SJCRH30 (cell line): Measurements from ENCODE around the gene TMCC3. TPM values are rescaled to one million over a fixed set of nuclear protein-coding genes. Genes with fewer than 3 reads are reported as not detected.
"Not testable (repeated sequence)": the region's sequence is repeated elsewhere in the genome, so short reads cannot be mapped to it uniquely, and the experiment has no call there.

Experiments used
- DNase-seq, 2 experiments: peaks; one replicate each; pipeline ENCODE4 v3.0.0-alpha.2; 2015 to 2020
- H3K27ac ChIP-seq: fragments of 250-450 bp; sonication (Bioruptor Pico); 2 replicates; pipeline ENCODE4 v1.5.1; 2020; ENCODE audit warnings: mild to moderate bottlenecking, moderate library complexity
- H3K27me3 ChIP-seq: fragments of 250-450 bp; sonication (Bioruptor Pico); 2 replicates; pipeline ENCODE4 v1.5.1; 2020; ENCODE audit warnings: mild to moderate bottlenecking, moderate library complexity
- H3K36me3 ChIP-seq: fragments of 250-450 bp; sonication (Bioruptor Pico); 2 replicates; pipeline ENCODE4 v1.5.1; 2020; ENCODE audit warnings: mild to moderate bottlenecking, moderate library complexity
- H3K4me1 ChIP-seq: fragments of 250-450 bp; sonication (Bioruptor Pico); 2 replicates; pipeline ENCODE4 v1.5.1; 2020; ENCODE audit warnings: mild to moderate bottlenecking, moderate library complexity
- H3K4me3 ChIP-seq: fragments of 250-450 bp; sonication (Bioruptor Pico); 2 replicates; pipeline ENCODE4 v1.5.1; 2020; ENCODE audit warnings: mild to moderate bottlenecking, moderate library complexity
- H3K9me3 ChIP-seq: fragments of 250-450 bp; sonication (Bioruptor Pico); replicated peaks from 2 replicates; pipeline ENCODE4 v1.5.1; 2020; ENCODE audit warnings: mild to moderate bottlenecking, moderate library complexity
- total RNA-seq: library from RNA; depleted of rRNA; stranded (reverse); fragments of >200 nt; shearing (Covaris generic); gene quantifications from 2 replicates; pipeline ENCODE4 v1.2.3, GENCODE V29; 2014

TMCC3 gene
- total RNA-seq, 1 experiment from 2014 or later, result 2.5 TPM

DNA sequence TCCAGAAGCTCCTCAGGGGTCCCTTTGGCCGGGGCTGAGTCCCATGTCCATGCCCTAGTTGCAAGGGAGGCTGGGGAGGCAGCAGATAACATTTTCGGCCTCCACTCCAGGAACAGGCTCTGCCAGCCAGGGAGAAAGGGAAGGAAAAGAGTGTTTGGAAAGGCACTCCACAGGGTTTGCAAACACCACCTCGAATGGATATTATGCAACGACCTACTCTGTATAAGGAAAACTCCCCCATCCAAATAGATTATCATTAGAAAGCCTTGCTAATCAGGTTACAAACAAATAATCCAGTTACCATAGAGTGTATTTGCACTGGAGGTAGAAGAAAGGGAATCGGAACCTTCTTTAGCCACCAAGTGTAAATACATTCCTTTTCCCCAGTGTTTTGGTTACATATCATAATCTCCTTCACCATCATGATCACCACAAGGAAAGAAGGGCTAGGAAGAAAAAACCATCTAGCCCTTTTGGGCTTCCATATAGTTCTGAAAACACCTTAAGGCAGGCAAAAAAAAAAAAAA lies 40.4 kb downstream of the TMCC3 start:
- H3K4me3 ChIP-seq, result no peak overlapping the region
- H3K9me3 ChIP-seq, result no peaks in the 10 kb centered on the region
- DNase-seq, result no peak
- no peak overlapping the region for H3K27ac ChIP-seq
- peaks cover 10% of the 10 kb centered on the region for H3K4me1 ChIP-seq
- H3K27me3 ChIP-seq, result no peaks in the 10 kb centered on the region
- H3K36me3 ChIP-seq, result no peaks in the 10 kb centered on the region

DNA sequence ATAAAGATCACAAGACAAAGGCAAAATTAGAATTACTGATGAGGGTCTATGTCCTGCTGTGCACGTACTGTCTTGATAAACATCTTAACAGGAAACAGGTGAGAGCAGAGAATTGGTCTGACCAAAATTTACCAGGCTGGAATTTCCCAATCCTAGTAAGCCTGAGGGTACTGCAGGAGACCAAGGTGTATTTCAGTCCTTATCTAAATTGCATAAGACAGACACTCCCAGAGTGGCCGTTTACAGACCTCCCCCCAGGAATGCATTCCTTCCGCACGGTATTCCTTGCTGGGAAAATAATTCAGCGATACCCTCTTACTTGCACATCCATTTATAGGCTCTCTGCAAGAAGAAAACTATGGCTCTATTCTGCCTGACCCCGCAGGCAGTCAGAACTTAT lies 43.5 kb downstream of the TMCC3 start:
- not testable (repeated sequence) for H3K4me3 ChIP-seq, DNase-seq, H3K9me3 ChIP-seq, H3K27ac ChIP-seq, H3K4me1 ChIP-seq, H3K27me3 ChIP-seq, H3K36me3 ChIP-seq

DNA sequence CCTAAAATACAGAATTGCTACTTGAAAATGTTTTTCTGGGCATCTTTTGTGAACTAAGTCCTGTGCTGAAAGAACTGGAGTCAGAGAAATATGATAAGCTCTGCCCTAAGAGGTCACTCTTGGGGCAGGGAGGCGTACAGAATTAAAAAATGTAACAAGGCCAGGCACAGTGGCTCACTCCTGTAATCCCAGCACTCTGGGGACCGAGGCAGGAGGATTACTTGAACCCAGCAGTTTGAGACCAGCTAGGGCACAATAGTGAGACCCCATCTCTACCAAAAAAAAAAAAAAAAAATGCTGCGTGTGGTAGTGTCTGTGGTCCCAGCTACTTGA lies 46.0 kb downstream of the TMCC3 start:
- Histone ChIP-seq H3K27ac (no peak overlapping the region), H3K36me3 (no peaks in the 10 kb centered on the region), H3K4me3 (no peak overlapping the region), H3K9me3 (no peaks in the 10 kb centered on the region), H3K4me1 (no peaks in the 10 kb centered on the region), H3K27me3 (no peaks in the 10 kb centered on the region)
- no peak for DNase-seq

DNA sequence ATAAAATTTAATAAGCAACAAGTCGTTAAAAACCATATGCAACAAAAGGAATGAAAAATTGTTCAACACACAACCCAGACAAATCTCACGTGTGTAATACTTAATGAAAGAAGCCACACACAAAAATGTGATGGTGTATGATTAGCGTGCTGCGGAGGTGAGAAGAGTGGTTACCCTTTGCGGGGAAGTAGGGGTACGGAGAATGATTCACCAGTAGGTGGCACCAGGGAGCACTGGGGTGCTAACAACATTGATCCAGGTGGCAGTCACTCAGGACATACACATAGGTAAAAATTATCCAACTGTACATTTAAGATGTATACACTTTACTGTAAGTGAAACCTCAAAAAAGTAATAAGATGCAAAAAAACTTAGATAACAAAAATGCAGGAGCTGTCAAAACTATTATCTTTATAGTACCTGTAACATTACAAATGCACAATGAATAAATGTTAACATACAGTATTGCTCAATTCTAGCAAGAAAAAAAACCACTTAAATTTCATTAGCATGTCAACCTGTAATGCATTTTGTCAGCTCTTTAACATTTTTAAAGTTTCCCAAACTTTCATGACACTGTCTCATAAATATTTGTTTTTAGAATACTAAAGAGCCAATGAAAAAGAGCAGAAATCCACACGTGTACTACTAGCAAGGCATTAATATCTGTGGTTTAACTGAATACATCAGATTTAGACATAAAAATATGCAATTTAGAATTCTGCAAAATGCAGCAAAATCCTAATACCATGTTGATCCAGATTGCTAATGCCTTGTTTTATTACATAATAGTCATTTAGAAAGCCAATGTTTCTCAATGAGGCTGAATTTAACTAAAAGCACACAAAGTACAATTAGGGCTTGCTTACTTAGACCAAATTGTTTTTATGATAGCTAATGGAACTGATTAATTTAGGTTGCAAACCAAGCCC lies 46.7 kb downstream of the TMCC3 start:
- Histone ChIP-seq H3K27ac (no peak overlapping the region), H3K27me3 (no peaks in the 10 kb centered on the region), H3K9me3 (no peaks in the 10 kb centered on the region), H3K4me3 (no peak overlapping the region), H3K4me1 (no peaks in the 10 kb centered on the region), H3K36me3 (no peaks in the 10 kb centered on the region)
- peak; percentile 11 to 48 for DNase-seq

DNA sequence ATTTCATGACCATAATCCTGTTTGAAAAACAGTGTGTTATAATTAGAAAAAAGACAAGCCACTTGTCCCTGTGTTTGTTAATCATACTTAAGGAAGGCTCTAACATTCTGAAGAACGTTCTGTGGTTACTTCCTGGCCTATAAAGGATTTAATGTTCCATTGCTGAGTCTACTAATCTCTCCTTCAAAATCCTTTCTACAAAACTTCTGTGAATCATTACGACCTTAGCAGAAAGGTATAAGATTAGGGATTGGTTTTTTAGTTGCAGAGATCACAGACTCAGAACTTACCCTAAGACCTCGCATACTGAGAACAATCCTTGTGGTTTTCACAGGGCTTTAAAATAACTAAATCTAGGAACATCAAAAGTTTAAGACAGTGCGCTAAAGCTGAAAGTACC lies 48.3 kb downstream of the TMCC3 start:
- H3K27me3 ChIP-seq, result no peaks in the 10 kb centered on the region
- no peaks in the 10 kb centered on the region for H3K4me1 ChIP-seq
- no peak overlapping the region for H3K4me3 ChIP-seq
- H3K36me3 ChIP-seq, result no peaks in the 10 kb centered on the region
- H3K9me3 ChIP-seq, result no peaks in the 10 kb centered on the region
- no peak for DNase-seq
- no peak overlapping the region for H3K27ac ChIP-seq

DNA sequence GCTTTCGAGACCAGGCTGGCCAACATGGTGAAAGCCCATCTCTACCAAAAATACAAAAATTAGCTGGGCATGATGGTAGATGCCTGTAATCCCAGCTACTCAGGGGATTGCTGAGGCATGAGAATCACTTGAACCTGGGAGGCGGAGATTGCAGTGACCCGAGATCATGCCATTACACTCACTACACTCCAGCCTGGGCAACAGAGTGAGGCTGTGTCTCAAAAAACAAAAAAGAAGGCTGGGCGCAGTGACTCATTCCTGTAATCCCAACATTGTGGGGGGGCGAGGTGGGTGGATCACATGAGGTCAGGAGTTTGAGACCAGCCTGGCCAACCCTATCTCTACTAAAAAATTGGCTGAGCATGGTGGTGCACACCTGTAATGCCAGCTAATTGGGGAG lies 49.0 kb downstream of the TMCC3 start:
- not testable (repeated sequence) for H3K4me1 ChIP-seq, H3K9me3 ChIP-seq, H3K27ac ChIP-seq, H3K4me3 ChIP-seq, H3K27me3 ChIP-seq, H3K36me3 ChIP-seq, DNase-seq

DNA sequence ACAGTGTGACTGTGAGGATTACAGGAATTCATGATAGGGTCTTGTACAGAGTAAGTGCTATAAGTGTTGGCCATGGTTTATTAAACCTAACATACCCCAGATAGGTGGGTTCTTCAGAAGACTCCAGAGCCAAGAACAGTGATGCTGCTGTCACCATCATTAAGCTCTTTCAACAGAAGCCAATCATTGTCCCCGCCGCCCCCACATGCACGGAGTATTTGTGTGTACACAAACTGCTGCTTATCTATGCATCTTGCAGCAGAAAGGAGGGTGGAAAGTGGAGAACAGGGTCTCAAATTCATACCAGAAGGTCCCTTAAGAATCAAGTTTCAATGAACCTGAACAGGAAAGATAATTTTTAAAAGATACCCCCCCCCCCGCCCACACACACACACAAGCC lies 51.2 kb downstream of the TMCC3 start:
- no peak for DNase-seq
- Histone ChIP-seq H3K4me1 (peaks cover 7% of the 10 kb centered on the region; the same call in 1 of the 2 replicates), H3K9me3 (no peaks in the 10 kb centered on the region), H3K36me3 (no peaks in the 10 kb centered on the region), H3K27ac (no peak overlapping the region), H3K4me3 (no peak overlapping the region), H3K27me3 (no peaks in the 10 kb centered on the region)

DNA sequence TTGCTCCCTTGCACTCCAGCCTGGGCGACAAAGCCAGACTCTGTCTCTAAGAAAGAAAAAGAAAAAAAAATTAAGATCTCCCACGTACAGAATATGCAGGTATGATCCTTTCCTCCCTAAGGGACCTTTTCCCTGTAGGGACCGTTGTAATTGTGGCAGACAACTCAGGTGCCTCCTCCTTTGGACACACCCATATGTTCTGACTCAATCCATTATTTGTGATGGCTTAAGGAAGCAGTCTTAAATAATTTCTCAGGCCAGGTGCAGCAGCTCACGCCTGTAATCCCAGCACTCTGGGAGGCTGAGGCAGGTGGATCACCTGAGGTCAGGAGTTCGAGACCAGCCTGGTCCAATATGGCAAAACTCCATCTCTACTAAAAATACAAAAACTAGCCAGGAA lies 53.1 kb downstream of the TMCC3 start:
- no peak for DNase-seq
- H3K27me3 ChIP-seq, result no peaks in the 10 kb centered on the region
- H3K36me3 ChIP-seq, result no peaks in the 10 kb centered on the region
- peaks cover 7% of the 10 kb centered on the region; the same call in 1 of the 2 replicates for H3K4me1 ChIP-seq
- no peak overlapping the region for H3K27ac ChIP-seq
- H3K4me3 ChIP-seq, result no peak overlapping the region
- H3K9me3 ChIP-seq, result no peaks in the 10 kb centered on the region

DNA sequence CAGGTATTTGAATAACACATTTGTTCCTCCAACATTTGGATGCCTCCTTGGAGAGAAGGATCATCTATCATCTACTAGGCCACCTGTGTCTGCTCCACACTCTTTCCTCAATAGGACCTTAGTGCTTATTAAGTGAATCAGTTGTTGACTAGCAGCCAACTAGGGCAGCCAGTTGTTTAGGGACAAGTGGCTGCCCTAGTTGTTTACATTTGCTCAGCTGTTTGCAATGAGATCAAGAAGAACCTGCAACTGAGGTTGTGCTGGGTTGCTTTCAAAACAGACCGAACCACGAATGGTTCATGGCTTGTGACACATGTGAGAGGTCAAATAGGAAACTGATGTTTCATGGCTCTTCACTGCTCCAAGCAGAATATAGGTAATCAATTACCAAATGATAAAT lies 53.8 kb downstream of the TMCC3 start:
- DNase-seq, result peak; percentile 40 to 66
- Histone ChIP-seq H3K9me3 (no peaks in the 10 kb centered on the region), H3K4me1 (peaks cover 7% of the 10 kb centered on the region; the same call in 1 of the 2 replicates), H3K27ac (no peak overlapping the region), H3K27me3 (no peaks in the 10 kb centered on the region), H3K4me3 (no peak overlapping the region), H3K36me3 (no peaks in the 10 kb centered on the region)

DNA sequence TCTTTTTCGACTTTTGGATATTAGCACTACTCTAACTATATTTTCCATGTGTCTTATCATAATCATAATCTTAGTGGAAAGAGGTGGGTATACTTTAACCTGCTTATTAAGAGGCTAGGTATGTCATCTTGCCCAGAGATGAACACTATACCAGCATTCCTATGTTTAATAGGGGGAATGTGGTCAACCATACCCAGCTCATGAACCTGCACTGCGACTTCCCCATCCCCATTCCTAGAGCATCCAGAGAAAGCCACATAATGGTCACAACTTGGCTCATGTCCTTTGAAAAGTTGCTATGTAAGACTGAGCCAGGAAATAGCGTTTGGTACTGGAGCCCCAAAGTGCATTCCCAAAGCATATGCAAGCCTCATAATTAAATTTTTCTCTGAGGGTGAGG lies 55.2 kb downstream of the TMCC3 start:
- no peak overlapping the region for H3K27ac ChIP-seq
- H3K4me3 ChIP-seq, result no peak overlapping the region
- no peak for DNase-seq
- H3K36me3 ChIP-seq, result no peaks in the 10 kb centered on the region
- H3K9me3 ChIP-seq, result no peaks in the 10 kb centered on the region
- peaks cover 7% of the 10 kb centered on the region; the same call in 1 of the 2 replicates for H3K4me1 ChIP-seq
- H3K27me3 ChIP-seq, result no peaks in the 10 kb centered on the region

DNA sequence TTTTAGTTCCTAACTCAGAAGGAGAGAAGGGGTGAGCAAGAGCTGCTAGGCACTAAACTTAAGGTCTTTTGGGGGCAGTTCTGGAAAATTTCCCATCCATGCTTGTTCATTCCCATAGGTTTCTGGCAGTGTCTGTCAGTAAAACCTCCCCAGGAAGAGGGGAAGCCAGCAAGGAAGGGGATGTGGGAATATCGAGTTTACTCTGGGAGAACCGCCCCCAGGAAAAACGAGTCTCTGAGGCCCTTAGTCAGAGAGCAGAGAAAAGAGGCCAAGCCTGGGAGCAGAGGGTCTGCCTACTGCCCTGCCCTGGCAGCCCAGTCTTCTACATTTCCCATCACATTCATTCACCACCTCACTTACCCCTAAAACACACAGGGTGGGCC lies 55.9 kb downstream of the TMCC3 start:
- Histone ChIP-seq H3K36me3 (no peaks in the 10 kb centered on the region), H3K4me3 (no peak overlapping the region), H3K27ac (no peak overlapping the region), H3K9me3 (no peaks in the 10 kb centered on the region), H3K4me1 (peaks cover 7% of the 10 kb centered on the region; the same call in 1 of the 2 replicates), H3K27me3 (no peaks in the 10 kb centered on the region)
- peak in 1 of 2 experiments; percentile 17 for DNase-seq

DNA sequence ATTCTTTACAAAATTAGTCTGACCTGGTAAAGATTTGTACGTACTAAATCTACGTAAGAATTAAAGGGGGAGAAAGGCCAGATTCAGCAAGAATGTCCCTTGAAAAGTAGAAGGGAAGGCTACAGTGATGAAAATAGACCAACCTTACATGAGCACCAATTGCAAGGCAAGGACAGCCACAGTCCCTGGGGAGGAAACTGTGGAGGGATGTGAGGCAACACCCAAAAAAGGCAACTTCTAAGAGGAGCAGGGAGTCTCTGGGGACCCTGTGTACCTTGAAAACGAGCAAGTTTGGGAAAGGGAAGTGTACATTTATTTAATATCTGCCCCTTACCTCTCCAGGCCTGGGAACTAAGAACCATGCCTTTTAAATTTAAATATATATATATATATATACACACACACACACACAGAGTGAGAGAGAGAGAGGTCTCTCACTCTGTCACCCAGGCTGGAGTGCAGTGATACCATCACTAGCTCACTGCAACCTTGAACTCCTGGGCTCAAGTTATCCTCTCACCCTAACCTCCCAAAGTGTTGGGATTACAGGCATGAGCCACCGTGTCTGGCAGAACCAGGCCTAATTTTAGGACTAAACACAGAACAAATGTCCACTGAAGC lies 56.4 kb downstream of the TMCC3 start:
- Histone ChIP-seq H3K27ac (no peak overlapping the region), H3K9me3 (no peaks in the 10 kb centered on the region), H3K4me3 (no peak overlapping the region), H3K36me3 (no peaks in the 10 kb centered on the region), H3K4me1 (peaks cover 7% of the 10 kb centered on the region; the same call in 1 of the 2 replicates), H3K27me3 (no peaks in the 10 kb centered on the region)
- DNase-seq, result no peak

DNA sequence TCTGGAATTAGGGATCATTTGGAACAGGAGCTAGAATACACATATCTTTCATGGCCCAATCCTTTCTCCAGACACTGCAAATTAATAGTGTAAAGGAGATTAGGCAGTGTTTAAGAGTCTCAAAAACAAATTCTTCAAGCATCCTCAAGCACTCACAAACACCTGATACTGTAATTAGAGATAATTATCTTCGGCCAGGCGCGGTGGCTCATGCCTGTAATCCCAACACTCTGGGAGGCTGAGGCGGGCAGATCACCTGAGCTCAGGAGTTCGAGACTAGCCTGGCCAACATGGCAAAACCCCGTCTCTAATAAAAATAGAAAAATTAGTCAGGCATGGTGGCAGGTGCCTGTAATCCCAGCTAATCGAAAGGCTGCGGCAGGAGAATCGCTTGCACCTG lies 57.6 kb downstream of the TMCC3 start:
- DNase-seq, H3K9me3 ChIP-seq, H3K27ac ChIP-seq, H3K4me3 ChIP-seq, H3K36me3 ChIP-seq, H3K4me1 ChIP-seq, H3K27me3 ChIP-seq: not testable (repeated sequence)

DNA sequence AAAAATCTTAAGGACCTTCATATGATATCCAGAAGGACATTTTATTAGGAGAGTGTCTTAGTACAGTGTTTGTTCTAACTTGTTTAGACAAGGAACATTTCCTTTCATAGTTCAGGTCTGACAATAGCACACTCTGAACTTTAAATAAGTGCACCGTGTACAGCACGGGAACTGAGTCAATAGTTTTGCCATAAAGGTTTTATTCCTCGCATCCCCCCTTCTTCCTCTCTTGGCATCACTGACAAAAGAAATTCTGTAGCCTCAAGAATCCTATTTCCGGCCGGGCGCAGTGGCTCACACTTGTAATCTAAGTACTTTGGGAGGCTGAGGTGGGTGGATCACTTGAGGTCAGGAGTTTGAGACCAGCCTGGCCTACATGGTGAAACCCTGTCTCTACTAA lies 58.3 kb downstream of the TMCC3 start:
- Histone ChIP-seq H3K27ac (no peak overlapping the region), H3K36me3 (no peaks in the 10 kb centered on the region), H3K9me3 (no peaks in the 10 kb centered on the region), H3K4me1 (peaks cover 7% of the 10 kb centered on the region; the same call in 1 of the 2 replicates), H3K4me3 (no peak overlapping the region), H3K27me3 (no peaks in the 10 kb centered on the region)
- DNase-seq, result no peak

DNA sequence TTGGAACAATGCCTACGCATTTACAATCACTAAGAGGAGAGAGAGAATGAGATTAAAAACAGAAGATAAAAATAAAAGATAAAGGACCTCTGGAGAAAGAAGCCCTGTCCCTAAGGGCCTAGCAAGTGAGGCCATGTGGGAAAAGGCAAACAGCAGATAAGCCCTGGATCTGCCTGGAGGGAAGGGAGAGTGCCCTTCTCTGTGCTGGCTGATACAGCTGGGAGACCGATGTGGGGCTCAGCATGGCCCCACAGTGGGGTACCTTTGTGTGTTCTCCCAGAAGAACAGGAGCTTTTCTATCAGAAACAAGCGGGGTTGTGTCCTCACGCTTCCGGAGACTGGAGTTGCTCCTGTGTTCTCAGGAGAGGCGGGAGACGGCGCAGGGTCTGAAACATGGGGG lies 59.9 kb downstream of the TMCC3 start:
- H3K36me3 ChIP-seq, result no peaks in the 10 kb centered on the region
- H3K4me3 ChIP-seq, result no peak overlapping the region
- no peaks in the 10 kb centered on the region for H3K4me1 ChIP-seq
- H3K9me3 ChIP-seq, result no peaks in the 10 kb centered on the region
- no peak for DNase-seq
- no peaks in the 10 kb centered on the region for H3K27me3 ChIP-seq
- H3K27ac ChIP-seq, result no peak overlapping the region
